OCI-LY1 (cell line): ENCODE data around the gene SLC6A7.

Source experiments
- CTCF ChIP-seq: fragments of 200-600 bp; sonication (generic), shearing (Covaris generic); IDR thresholded peaks from 2 replicates; pipeline ENCODE4 v1.5.1; 2017; ENCODE audit warnings: mild to moderate bottlenecking, antibody characterized with exemption, low read length, moderate library complexity, mixed read lengths
- EZH2 ChIP-seq: fragments of 200-600 bp; sonication (generic), shearing (Covaris generic); IDR thresholded peaks from 2 replicates; pipeline ENCODE4 v1.8.0; 2017; ENCODE audit warnings: borderline replicate concordance, mixed run types, mild to moderate bottlenecking, antibody characterized with exemption, low read length, moderate library complexity, mixed read lengths

- TF ChIP-seq CTCF, result no peak
- TF ChIP-seq EZH2, result no peak
These were observed 41.5 kb upstream of the SLC6A7 start for GRCh38 chr5:150148117-150148927.
